DMS 273 (cell line): ENCODE results near the gene XYLT2.

Experiments
- DNase-seq: peaks from one replicate; lab custom pipeline; 2025; ENCODE audit not compliant: unreplicated experiment; lab: John Stamatoyannopoulos, UW

Gene XYLT2

DNA sequence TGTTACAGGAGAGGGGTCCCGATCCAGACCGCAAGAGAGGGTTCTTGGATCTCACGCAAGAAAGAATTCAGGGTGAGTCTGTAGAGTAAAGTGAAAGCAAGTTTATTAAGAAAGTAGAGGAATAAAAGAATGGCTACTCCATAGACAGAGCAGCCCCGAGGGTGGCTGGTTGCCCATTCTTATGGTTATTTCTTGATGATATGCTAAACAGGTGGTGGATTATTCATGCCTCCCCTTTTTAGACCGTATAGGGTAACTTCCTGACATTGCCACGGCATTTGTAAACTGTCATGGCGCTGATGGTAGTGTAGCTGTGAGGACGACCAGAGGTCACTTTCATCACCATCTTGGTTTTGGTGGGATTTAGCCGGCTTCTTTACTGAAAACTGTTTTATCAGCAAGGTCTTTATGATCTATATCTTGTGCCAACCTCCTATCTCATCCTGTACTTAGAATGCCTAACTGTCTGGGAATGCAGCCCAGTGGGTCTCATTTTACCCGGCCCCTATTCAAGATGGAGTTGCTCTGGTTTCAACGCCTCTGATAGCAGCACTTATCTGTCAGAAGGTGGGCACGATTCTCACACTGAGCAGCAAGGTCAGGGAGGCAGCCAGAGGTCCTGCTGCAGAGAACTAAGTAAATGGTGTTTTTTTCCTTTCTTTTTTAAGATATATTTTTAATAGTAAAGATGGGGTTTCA is 26.5 kb upstream of the XYLT2 start:
- DNase-seq: peak; percentile 59

DNA sequence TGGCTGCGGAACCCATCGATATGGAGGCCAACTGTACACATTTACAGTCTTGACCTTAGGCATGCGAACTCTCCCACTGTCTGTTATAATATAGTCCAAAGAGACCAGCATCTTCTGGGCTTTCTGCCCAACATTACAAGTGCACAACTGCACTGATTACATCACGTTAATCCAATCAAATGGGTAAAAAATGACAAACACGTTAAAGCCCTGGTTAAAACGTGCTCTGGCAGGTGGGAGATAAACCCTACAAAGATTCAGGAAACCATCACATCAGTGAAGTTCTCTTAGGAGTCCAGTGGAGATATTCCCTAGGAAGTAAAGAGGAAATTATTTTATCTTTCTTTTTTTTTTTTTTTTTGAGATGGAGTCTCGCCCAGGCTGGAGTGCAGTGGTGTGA is 23.7 kb upstream of the XYLT2 start:
- peak; percentile 69 for DNase-seq

DNA sequence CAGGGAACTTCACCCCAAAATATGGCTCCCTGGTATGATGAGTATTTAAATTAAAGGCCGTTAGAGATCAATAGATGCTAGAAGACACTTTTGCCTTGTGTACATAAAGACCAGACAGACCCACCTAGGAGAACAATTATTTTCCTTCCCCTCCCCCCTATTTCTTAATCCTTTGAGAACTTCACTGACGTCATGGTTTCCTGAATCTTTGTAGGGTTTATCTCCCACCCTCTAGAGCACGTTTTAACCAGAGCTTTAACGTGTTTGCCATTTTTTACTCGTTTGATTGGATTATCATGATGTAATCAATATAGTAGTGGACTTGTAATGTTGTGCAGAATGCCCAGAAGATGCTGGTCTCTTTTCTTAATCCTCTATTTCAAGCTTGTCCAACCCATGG is 22.9 kb upstream of the XYLT2 start:
- no peak for DNase-seq

DNA sequence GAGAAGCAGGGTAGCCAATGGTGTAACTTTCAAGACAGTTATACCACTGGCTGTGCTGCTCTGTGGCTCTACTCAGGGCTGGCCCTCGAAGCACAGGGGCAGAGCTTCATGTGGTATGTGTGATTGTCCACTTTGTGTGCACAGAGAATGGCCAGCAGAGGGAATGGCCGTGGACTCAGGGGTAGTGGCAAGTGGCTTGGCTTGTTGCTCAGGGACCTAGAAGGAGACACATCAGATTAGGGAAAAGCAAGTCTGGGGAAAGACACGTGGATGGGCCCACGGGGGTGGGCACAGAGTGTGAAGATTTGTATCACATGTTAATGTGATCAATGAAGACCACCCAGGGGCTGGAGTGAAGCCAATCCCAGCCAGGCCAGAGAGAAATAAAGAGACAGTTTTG is 20.0 kb upstream of the XYLT2 start:
- no peak for DNase-seq

DNA sequence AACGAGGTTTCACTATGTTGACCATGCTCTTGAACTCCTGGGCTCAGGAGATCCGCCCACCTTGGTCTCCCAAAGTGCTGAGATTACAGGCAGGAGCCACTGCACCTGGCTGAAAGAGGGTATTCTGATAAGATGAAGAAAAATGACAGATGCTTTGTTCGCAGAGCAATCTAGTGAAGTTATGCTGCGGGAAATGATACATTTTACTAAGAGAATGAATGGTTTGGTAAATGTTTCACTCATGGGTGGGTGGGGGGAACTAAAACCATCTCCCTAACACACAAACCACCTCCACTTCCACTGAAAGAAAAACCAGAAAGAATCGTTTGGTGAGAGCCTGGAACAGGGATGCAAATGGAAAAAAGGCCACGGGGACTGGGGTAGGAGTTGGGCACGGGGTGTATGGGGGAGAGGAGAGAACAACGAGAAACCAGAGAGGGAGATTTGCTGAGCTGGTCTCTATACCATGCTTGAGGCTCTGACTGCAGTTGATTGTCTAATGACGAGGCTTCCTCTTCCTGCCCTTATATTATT is 19.0 kb upstream of the XYLT2 start:
- no peak for DNase-seq

DNA sequence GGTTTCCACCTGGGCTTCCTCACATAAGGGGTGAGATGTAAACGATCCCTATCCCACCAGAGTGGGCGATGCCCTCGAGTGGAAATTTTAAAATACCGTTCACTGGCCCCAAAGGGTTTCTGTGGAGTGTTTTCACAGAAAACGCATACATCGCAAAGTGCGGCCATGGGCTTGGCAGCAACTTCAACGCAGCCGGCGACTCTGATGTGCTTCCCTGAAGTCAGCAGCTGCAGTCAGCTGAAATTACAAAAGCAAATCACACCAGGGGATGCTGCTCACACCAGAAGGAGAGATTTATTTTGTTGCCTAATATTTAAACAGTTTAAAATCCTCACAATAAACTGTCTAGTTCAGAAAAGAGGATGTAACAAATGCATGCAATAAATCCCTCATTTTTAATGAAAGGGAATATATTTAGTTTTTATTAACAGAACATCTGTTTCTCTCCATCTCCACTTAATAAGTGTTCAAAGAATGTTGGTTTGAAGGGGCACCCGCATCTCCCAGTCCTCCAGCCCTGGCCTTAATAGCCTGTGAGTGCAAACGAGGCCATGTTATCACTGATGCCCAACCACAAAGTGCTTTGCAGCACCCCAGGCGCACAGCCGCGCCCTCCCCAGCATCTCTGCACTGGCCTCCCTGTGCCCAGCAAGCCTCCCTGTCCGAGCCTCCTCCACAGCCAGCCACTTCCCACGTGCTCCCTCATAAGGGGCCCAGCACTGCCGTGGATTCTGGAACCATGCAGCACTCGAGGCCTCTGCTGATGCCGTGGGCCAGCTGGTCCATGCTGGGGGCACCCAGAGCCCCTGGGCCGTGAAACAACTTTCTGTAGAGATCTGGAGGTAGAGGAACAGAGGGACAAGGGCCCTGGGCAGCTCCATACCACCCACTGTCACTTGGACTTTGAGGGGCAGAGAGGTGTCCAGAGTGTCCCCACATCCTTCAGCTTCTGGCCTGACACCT is 17.3 kb upstream of the XYLT2 start:
- DNase-seq: no peak

DNA sequence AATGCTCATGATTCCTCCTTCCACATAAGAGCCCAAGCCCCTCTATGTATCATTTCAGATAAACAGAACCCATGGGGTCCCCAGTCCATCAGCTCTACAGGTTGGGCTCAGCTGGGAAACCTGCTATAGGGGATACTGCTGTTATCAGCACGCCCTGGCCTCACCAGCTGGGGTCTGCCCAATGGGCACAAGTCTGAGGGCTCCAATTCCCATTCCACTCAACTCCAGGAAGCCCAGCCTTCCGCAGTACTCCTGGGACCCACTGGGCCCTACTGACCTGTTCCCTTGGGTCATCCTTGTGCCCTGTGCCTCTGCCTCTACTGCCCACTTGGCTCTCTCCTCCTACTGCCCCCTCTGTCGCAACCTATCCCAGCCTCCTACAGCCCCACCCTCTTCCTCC is 16.2 kb upstream of the XYLT2 start:
- DNase-seq: no peak

DNA sequence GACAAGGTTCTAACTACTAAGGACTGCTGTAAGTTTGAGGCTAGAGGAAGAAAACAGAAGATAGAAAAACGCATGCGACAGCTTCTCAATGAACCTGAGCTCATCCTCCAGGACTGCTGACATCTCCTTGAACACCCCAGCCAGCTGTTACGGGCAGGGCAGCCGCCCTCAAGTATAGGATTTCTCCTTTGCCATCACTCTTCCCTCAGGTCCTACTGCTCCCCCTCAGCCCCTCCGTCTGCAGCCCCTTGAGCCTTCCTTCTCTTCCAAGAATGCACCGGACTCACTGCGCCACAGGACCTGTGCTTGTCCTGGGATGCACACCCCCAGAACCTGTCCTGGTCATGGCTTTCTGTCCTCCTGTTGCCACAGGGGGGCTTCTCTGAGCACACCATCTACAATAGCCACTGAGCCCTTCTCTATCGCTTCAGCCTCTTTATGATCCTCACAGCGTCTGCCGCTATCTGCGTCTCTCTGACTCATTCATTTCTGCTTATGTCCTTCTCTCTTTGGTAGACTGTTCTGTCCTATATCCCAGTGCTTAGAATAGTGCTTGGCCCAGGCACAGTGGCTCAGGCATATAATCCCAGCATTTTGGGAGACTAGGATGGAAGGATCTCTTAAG is 15.7 kb upstream of the XYLT2 start:
- DNase-seq: no peak

DNA sequence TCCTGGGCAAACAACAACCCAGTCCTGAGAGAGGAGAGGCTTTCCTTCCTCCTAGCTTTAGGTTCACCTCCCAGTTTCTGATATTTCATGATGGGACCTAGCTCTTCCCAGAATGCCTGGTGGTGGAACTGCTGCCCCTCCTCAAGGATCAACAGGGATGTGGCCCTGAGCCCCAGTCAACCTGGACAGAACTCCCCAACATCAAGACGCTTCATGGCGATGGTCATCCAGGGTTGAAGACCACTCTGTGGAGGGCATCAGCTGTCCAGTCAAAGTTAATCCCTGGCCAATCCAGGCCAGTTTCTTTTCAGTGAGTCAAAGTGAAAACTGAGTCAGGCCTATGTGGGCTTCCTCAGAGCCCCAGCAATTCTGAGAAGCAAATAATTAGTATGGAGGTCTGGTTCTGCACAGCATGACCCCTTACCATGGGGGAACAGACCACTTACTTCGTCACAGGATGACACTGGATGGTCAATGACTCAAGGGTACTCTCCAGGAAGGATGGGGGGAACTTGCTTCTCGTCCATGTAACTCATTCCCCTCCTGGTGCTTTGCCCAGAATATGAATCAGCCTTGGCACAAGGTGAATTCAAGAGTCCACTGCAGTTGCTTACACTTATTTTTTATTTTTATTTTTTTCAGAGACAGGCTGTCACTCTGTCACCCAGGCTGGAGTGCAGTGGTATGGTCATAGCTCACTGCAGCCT is 14.7 kb upstream of the XYLT2 start:
- no peak for DNase-seq

DNA sequence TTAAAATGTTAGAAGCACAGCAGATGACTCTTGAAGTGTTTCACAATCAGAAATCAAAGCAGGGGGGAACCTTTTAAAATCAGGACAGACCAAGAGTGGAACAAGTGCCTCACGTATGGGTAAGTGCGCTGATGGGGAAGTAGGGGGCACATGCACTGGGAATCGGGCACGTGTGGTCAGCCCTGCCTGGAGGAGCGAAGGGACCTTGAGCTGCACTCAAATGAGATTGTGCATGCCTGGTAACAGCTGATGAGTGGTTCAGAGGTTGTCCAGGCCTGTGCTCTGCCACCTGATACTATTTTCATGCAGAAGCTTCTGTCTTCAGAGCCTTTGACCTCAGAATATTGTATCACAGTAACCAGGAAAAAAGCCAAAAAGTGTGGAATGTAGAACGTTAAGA is 13.7 kb upstream of the XYLT2 start:
- DNase-seq: no peak

DNA sequence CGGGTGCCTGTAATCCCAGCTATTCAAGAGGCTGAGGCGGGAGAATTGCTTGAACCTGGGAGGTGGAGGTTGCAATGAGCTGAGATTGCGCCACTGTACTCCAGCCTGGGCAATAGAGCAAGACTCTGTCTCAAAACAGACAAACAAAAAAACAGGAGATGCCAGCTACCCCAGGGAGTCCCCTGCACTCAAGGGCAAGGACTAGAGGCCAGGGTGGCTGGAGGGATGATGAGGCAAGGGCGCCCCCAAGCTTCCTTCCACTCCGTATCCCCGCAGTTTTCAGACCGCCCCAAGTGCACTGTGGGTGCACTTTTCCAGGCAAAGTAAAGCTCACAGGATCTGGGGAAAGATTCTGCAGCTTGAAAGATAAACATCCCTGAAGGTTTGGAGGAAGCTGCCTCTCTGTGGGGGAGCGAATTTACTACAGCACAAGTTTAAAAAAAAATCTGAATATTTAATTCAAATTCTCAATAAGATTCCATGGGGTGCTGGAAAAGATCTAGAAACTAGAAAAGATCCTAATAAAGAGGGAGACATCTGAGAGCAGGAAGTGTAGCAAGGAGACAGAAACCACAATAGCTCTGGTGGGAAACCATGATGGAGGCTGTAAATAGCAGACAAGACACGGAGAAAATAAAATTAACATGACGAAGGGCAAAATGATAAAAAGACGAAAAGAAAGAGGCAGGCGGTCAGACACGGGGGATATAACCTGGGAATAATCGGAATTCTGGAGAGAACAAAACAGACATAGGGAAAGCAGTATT is 12.5 kb upstream of the XYLT2 start:
- DNase-seq: peak; percentile 29

DNA sequence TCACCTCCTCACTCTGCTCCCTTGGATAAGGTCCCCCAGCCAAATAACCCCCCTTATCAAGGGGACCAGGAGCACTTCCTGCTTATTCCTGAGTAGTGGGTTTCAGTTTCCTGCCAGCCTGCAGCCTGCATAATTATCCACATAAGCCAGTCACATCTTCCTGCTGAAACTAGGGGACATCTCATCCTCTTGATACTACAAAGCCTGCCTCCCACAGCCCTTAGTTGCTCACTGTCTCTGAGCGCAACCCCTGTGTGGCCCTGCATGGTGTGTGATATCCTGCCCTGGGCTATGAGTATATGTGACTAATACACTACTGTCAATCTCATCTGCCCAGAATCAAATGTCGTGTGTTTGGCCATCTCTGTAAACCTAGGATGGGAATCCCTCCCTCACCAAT is 8.0 kb upstream of the XYLT2 start:
- no peak for DNase-seq

DNA sequence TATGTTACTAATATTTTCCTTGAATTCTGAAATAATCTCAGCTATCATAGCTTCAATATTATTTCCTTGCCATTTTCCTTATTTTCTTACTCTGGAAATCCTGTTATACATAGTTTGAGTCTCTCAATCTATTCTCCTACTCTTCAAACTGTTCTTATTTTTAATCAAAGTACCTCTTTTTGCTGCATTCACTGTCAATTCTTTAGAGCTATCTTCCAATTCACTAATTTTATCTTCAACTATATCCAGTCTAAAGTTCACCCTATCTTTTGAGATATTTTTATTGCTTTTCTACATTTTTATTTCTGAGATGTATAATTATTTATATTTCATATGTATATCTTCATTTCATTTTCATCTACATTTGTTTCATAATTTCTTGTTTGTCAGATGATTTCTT is 7.3 kb upstream of the XYLT2 start:
- DNase-seq: no peak

DNA sequence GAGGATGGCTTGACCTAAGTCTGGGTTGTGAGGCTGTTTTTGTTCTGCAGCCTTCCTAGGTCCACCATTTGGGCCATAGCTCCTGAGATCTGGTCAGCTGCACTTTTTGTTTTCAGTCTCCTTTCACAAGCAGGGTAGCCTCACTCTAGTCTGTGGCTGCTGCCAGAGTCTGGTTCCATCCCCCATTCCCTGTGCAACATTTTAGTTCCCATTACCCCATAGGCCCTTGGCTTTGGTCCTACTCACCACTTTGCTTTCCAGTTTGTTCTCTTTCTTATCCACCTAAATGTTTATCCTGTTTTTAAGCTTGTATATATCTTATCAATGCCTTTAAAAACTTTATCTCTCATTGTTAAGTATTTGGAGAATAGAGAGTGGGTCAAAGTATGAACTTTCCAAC is 6.5 kb upstream of the XYLT2 start:
- no peak for DNase-seq

DNA sequence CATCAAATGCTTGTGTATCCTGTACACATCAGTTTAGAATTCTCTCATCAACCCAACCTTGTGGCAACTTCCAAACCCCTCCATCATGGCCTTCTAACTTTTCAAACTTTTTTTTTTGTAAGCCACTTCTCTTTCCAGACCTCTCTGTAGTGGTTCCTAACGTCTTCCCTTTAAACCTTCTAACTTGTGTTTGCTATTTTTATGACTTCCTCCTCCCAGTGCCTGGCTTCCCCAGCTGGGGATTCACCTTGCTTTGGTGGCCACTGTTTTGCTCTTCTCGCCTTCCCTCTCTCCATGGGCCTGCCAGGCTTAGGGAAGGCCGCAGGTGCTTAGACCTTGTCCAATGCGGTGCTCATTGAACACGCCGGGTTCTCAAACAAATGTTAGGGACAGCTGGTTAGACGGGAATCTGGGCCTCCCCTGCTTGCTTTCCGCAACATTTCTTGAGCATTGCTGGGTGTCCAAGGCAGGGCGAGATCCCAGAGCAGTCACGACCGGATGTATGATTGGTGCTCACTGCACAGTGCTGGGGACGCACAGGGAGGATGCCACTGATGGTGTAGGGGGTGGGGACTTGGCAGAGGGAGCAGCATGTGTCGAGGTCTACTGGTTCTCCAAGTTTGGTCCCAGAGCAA is 1.1 kb upstream of the XYLT2 start:
- no peak for DNase-seq

DNA sequence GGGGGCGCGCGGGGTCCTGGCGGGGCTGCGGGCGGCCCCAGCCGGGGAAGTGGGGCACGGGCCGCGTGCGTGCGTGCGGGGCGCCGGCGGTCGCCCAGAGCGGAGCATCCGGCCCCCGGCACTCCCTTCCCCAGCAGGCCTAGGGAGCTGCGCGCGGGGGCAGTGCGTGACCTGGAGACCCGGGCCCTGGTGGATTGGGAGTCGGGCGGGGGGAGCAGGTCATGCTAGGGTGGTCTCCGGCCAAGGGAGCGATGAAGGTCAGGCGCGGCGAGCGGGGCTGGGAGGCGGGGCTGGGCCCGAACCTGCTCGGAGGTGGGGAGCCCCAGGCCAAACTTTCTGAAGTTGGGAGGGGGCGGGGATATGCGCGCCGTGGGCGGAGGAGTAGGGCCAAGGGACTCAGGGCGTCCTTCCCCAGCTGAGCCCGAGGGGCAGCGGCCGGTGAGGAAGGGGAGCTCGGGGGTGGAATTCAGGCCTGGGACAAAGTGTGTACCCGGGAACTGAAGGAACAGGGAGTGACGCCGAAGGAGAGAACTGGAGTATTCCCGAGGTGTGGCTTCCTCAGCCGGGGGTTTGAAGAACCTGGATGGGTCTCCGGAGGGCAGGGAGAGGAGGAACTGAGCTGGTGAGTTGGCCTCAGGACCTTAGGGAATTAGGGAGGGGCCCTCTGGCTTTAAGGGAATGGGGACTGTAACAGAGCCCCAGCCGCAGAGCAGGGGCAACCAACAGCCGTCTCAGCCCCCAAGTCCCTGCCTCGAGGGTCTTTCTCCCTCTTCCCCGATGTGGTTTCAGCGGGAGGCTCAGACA is 589 bp downstream of the XYLT2 start:
- DNase-seq: peak; percentile 61

DNA sequence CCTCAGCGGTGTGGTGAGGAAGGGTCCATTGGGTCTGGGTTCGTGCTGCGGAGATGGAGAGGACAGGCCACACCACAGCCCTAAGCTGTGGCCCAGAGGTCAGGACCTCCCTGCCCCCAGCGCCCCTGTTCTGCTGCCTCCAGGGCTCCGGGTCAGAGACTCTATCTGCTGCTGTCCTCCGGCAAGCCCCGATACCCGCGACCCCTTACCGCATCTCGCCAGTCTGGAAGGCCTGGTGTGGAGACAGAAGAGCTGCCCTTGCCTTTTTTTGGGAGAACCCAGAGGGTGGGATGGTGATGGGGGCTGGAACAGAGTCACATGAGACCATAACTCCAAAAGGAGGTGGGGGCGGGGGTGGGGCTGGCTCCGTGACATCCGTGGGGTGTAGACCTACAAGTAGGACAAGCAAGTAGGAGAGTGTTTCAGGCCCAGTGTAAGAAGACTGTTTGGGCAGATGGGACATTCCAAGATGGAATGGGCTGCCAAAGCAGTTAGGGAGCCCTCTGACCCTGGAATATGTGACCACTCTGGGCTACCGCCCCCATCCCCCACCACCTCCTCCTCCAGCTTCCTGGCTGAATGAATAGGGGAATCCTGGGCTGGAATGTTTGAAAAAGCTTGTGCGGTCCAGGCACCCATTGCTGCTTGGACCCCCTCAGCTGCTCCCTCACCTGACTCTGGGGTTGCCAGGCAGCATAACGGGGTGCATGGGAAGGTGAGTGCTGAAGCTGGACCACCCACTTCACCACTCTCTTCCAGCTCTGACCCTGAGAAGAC is 1.4 kb downstream of the XYLT2 start:
- DNase-seq: no peak

DNA sequence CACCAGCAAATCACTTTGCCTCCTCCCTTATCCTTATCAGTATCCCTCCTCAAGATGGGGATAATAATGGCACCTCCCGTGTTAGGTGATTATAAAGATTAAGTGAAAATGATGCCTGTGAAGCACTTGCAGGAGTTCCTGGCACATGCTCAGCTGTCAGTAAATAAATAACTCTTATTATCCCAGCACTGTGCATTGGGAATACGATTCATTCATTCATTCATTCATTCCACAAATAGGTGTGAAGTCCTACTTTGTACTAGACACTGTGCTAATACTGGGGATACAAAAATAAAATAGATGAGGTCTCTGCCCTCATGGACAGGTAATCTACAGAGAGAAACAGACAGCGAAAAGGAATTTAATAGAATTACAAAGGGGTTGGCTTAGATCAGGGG is 2.0 kb downstream of the XYLT2 start:
- no peak for DNase-seq
